ENCODE measurements around the gene CNMD.
A peak's percentile ranks its signal among the peaks of the same experiment; 100 is the strongest.
"Not testable (repeated sequence)": the region's sequence is repeated elsewhere in the genome, so short reads cannot be mapped to it uniquely, and the experiment has no call there.

CNMD gene

DNA sequence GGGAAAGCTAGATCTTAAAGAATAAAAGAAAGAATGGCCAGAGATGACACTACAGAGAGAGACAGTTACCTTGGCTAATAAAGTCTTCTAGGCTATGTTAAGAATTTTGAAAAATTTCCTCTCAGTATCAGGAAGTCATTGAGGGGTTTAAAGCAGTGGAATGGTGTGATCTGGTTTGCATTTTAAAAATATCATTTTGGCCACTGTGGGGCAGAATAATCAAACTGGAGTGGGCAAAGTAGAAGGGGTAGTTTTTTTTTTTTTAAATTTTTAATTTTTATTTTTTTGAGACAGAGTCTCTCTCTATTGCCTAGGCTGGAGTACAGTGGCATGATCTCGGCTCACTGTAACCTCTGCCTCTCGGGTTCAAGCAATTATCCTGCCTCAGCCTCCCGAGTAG lies 4.4 kb upstream of the CNMD start:
- DNase-seq, result no peak

DNA sequence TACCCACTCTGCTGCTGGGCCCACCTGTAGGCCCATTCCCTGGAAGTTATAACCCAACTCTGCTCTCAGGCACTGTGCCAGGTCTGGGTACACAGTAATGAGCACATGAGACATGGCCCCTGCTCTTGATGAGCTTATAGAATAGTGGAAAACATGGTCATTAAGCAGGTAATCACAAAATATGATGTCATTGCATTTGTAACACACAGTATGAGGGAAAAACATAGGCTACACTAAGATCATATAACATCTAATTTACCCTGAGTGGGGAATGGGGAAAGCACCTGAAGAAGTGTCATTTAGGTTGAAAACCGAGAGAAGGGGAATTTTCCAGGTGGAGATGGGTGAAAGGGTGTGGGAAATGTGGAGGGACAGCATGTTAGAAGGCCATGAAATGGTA lies 3.9 kb upstream of the CNMD start:
- DNase-seq, result no peak

DNA sequence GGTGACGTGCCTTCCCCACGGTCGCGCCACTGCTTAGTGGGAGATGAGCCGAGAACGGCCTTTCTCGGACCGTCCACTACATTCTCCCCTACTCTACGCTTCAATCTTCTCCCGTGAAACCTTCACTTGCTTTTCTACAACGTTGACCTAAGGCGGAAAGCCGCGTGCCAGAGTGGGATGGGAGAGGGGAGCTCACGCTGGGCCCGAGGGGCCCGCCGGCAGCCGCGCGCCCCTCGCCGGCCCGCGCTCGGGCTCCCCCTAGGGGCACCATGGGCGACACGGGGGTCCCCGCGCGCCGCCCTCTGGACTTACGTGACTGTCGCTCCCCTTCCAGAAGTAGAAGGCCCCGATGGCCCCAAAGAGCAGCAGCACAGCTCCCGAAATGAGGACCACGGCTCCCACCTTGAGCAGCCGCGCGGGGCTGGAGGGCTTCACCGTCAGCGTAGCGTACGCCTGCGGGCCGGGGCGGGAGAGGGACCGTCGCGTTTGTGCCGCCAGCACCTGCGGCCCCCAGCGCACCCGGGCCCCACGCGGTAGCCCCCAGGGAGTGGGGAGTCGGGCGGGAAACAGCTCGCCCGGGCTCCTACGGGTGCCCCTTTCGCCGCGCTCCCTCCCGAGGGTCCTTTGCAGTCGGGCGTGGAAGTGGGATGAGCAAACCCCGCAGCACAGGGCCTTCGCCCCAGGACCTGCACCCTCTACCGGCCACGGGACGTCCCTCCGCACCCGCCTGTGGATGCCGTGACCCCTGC lies 727 bp downstream of the CNMD start:
- no peak for DNase-seq

DNA sequence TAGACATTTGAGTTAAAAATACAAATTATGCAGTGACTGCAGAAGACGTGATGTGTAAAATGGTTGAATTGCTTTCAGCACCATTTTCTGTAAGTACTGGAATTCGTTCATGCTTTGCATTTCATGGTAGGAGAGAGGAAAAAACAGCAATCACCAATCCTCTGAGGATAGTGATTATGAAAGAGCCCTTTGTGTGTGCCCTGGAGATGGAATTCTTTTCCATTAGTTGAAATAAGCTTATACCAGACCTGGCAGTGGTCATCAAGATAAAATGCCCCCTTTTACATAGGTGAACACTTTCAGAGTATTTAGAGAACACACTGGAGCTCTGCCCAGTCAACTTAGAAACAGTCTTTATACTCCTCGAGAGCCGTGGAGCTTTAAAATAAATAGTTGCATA lies 1.7 kb downstream of the CNMD start:
- DNase-seq, result peak; percentile 93 to 96

DNA sequence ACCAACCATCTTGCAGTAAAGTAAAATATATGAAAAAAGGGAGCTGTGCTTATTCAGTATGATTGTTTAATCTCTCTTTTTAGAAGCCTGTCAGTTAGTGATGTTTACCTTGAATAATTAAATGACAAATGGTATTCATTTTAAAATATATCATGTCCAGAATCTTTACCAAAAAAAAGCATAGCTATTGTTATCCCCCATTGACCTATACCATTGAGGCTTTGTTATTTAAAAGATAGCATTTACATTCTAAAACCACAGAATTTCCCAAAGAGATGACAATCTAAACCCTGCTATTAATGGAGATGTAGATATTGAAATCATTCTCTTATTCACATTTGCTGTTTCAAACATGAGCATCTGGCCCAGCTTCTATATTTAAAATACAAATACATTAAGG lies 2.2 kb downstream of the CNMD start:
- DNase-seq, result peak; percentile 76 to 86

DNA sequence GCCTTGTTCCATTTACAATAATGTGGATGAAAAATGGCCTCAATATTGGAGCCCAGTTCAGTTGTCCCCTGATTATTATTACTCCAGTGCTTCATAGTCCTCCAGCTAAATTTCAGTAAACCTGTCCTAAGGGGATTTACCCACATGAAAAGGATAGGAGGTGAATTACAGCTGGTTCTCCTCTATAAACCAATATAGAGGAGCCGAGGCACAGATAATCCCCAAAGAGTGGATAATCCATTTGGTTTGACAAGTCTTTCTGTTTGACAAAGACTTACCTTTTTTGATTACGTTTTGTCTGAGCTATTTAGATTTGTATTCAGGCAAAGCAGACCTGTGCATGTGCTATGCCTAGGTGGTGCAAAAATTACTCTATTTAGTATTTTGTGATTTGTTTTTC lies 2.7 kb downstream of the CNMD start:
- no peak for DNase-seq

DNA sequence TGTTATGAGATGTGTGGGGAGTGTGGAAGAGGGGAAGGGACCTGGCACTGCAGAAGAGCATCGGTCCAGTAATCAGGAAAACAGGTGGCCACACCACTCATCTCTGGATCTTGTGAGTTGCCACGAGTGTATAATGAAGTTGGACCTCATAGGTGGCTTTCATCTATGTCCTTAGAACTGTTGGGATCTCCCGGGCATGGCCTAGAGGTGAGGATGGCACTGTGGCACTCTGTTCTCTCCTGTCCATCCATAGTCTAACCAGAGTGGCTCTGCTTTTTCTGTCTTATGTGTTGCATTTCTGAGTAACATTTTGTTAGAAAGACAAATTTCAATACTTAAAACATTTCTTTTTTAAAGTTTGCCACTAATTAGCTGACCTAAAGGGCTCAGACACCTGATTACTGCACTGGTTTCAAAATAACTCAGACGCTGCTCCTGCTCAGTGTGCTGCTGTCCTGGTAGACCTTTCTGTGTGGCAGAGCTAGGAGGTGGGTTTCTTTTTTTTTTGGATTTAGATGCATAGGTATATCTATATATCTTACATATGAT lies 5.5 kb downstream of the CNMD start:
- DNase-seq, result no peak

DNA sequence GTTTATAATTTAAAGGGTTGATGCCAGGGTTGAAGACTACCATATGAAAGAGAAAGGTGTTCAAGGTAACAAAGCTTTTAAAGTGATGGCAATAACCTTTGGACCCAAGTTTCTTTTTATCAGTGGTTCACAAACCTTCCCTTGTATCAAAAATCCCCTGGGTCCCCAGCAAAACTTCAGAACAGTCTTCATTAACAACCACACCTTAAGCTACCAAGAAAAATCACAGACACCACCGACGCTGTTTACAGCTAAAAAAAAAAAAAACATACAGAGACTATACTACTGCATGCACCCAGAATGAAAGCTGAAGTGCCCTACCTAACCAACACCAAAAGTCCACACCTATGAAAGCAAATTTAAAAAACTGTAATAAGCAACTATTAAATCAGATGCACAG lies 13.4 kb downstream of the CNMD start:
- no peak for DNase-seq

DNA sequence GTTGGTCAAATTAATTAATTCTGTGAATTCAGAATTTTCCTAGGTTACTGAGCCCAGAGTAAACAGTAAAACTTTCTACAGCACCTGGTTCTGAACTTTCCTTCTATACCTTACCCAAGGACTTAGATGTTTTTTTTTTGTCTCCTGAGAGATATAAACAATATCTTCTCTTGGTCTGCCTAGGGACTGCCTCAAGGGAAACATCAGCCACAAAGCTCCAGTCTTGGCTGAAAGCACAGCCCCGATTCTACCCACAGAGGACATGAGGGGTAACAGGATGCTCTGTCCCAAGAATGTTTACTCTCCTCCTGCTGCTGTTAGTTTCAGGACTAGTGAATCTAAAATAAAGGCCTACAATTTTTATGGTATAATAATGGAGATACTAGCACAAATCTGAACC lies 14.3 kb downstream of the CNMD start:
- no peak for DNase-seq

DNA sequence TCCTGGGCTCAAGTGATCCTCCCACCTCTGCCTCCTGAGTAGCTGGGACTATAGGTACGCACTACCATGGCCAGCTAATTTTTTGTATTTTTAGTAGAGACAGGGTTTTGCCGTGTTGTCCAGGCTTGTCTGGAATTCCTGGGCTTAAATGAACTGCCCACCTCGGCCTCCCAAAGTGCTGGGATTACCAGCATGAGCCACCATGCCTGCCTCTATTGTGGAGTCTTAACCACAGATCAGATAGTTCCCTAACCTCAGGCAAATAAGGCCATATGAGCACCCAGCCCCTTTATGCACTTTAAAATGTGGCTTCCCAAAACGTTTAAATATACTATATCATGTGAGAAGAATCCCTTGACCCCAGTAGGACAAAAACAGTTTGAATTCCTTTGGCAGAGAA lies 16.4 kb downstream of the CNMD start:
- DNase-seq, result no peak

DNA sequence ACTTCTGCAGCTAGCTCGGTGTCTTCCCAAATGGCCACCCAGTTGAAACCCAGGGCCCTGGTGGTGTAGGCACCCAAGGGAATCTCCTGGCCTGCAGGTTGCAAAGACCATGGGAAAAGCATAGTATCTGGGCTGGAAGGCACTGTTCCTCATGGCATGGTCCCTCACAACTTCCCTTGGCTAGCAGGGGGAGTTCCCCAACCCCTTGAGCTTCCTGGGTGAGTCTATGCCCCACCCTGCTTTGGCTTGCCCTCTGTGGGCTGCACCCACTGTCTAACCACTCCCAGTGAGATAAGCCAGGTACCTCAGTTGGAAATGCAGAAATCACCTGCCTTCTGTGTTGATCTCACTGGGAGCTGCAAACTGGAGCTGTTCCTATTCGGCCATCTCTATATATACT lies 18.3 kb downstream of the CNMD start:
- DNase-seq, result not testable (repeated sequence)

DNA sequence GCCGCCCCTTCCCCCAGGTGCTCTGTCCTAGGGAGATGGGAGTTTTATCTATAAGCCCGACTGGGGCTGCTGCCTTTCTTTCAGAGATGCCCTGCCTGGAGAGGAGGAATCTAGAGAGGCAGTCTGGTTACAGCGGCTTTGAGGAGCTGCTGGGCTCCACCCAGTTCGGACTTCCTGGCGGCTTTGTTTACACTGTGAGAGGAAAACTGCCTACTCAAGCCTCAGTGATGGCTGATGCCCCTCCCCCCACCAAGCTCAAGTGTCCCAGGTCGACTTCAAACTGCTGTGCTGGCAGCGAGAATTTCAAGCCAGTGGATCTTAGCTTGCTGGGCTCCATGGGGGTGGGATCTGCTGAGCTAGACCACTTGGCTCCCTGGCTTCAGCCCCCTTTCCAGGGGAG lies 18.7 kb downstream of the CNMD start:
- peak in 1 of 2 experiments; percentile 21 for DNase-seq

DNA sequence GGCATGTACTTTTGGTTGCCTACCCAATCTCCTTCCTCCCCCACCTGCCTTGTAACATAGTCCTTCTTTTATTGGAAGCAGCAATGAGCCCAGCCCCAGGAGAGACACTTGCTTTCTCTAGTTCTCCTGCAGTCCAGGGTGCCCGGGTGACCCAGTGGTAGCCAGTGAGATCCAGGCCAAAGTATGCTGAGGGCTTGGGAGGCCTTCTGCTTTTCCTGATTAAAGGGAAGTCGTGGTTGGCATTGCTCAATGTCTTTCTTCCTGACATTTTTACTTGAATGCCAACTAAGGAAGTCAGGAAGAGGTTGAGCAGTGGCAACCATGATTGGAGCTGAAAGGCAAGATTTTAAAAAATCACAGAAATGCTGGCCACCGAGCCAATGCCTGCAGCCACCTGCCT lies 25.7 kb downstream of the CNMD start:
- no peak for DNase-seq

DNA sequence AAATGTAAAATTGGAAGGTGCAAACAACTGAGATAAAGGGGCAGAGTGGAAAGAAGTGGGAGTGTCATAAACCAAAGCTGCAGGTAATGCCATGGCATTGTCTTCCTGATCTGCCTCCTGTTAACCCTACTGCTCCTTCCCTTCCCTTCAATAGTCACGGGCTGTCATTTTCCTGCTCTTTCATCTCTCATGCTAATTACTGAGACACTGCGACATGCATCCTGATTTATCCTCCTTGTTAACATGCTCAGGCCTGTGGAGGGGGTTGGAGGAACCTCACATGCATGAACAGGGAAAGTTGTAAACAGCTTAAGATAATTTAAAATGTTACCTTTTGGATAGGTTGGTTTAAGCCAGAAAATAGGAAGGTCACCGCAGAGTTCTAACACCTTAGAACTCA lies 27.2 kb downstream of the CNMD start:
- peak; percentile 11 to 13 for DNase-seq

DNA sequence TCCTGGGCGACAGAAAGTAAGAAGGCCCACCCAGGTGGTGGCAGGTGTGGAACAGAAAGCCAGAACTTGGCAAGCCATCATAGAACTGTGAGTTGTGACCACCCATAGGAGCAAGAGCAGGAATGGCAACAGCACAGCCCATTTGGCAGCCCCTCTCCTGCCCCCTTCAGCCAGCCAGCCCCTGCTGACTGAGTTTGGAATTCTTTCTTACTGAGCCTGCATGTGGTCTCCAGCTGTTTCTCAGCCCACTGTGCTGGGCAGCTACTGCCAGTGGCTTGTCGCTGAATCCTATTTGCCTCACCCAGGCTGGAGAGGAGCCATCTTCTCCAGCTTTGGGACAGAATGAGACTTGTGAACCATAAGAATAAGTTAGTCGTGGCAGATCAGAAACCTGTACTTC lies 28.3 kb downstream of the CNMD start:
- DNase-seq, result no peak

DNA sequence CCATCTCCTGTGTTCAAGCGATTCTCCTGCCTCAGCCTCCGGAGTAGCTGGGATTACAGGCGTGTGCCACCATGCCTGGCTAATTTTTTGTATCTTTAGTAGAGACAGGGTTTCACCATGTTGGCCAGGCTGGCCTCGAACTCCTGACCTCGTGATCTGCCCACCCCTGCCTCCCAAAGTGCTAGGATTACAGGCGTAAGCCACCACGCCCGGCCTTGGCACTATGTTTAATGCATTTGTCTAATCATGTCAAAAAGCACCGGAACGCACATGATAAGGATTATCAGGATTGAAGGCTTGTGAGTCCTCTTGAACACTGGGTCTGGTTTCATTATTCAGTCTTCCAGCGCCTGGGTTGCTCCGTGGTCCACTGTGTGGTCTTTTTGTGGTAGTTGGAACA lies 31.4 kb downstream of the CNMD start:
- not testable (repeated sequence) for DNase-seq

DNA sequence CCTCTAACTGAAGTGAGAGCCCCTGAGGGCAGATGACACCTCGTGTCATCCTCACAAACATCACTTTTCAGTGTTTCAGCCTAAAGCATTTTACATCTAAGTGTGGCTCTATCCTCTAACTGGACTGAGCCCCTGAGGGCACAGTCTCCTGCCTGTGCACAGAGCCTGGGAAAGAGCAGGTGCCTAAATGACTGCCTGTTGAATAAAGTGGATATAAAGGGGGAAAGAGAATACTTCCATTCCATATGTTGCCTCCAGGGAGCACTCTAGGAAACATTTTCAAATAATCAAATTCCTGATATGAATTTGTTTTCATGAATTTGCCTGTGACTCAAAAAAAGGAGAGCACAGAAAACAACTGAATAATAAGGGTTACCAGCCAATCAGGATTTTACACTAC lies 32.2 kb downstream of the CNMD start:
- peak; percentile 62 to 76 for DNase-seq

DNA sequence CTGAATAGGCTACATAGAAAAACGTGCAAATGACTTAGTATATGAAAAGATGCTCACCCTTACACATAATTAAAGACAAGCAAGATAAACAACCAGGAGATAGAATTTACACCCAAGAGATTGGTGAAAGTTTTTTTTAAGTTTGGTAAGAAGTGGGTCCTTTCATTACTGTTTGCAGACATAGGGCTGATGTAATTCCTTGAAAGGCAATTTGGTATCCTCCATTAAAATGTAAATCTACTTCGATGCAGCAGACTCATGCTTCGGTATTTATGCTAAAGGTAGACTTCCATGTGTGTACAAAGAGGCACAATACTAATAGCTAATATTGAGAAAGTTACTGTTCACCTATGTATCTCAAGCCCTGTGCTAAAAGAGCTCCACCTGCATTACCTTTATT lies 33.5 kb downstream of the CNMD start:
- DNase-seq, result peak in 1 of 2 experiments; percentile 21

DNA sequence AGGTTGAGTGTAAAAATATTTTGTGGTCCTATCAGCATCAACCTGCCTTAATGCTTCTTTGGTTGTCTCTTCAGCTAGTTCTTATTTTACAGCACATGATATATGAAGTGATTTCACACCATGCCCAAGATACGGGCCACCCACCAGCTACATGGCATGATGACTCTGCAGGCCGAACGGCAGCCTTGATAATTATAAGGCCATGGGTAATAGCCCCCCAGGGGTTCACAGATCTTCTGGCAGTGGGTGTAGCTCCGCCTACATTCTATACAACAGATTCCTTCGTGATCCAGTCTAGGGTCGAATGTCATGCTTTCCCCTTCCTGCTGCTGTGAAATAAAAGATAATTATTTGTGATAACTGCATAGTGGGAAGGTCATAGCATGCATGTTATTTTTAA lies 36.1 kb downstream of the CNMD start:
- no peak for DNase-seq

DNA sequence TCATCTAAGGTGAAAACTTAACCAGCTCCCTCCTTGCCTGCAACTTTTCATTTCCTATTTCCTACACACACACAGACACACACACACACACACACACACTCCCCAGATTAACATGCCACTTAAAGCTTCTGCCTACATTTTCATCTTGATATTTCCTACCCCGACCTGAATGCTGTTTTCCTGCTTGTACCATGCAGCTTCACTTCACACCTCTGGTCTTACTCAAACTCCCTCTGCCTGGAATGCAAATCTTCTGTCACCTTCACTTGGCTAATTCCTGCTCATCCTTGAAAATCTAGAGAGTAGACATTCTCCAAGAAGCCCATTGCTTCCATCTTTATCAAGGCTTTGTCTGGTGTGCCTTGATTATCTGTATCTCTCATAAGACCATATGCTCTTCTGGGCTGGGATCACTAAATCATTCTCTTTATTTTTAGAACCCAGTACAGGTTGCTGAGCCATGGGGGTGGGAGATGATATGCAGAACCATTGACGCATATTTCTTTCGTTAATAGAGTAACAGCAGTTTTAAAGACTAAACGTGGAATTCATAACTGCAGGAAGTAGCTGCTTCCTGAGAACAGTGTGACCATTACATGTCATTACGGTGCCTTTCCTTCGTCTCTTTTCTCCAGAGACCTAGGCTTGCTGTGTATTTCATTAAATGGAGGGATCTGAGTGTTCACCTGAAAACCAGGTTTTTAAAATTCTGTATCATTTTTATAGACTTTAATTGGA lies 37.7 kb downstream of the CNMD start:
- no peak for DNase-seq

DNA sequence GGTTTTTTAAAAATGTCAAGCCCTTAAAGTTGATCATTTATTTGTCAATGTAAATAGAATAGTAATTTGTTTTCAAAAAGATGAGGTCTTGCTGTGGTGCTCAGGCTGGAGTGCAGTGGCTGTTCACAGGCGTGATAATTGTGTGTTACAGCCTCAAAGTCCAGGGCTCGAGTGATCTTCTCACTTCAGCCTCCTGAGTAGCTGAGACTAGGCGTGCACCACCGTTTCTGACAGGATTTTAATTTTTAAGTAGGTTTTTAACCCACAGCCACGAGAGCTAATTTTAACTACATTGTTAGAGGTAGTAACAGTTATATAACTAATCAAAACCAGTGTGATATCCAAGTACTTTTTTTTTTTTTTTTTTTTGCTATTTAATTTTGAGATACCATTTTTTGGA lies 43.1 kb downstream of the CNMD start:
- no peak for DNase-seq

DNA sequence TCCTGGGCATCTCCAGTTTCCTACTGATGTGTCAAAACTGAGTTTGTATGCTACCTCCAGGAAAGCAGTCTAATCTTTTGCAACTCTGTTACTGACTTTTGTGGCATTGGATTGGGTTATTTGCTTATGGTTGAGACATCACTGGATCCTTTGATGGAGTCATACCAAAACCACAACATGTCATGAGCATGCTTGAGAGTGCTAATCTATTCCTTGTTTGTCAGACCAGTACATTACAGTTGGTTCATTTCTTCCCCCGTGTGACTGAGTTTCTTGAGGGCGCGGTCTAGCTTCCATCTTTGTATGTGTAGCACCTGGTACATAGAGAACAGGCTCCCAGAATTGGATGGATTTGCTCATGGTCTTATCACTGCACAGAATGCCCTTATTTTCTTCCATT lies 43.8 kb downstream of the CNMD start:
- no peak for DNase-seq

DNA sequence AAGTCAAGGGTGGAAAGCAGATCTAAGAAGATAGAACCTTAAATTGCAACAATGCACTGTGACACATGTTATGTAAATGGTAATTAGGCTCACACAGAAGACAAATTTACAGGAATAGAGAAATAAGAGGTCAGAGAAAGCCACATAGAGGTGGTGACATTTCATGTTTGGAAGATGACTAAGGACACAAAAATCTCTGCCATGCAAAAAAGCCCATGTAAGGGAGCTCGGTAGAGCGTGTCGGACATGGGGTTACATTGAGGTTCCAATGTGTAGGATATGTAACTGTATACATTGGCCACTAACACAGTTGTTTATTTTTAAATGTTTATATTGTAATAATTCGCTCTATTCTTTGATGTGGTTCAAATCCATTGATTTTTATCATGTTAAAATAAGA lies 53.2 kb downstream of the CNMD start:
- DNase-seq, result no peak

DNA sequence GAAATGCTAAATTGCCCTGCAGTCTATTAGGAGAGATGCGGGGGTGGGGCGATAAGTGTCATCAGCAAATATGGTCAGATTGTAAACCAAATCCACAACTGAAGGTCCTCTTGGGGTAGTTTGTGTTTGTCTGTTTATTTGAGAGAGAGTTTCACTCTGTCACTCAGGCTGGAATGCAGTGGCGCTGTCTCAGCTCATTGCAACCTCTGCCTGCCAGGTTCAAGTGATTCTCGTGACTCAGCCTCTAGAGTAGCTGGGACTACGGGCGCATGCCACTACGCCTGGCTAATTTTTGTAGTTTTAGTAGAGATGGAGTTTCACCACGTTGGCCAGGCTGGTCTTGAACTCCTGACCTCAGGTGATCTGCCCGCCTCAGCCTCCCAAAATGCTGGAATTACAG lies 53.8 kb downstream of the CNMD start:
- not testable (repeated sequence) for DNase-seq

All from NCI-H526 (cell line).